Fibroblast of peridontal ligament (primary cell): ENCODE measurements around the gene NKAIN2.

Experiments used
- DNase-seq: peaks from one replicate; pipeline ENCODE4 v3.0.0-alpha.2; 2010; ENCODE audit errors: extremely low read depth

The NKAIN2 gene

GRCh38 chr6:124567401-124567800 is 763.7 kb downstream of the NKAIN2 start:
- DNase-seq = no peak

- no peak for DNase-seq
These were observed 770.3 kb downstream of the NKAIN2 start for GRCh38 chr6:124573953-124574352.

GRCh38 chr6:124577734-124578281 is 774.1 kb downstream of the NKAIN2 start:
- DNase-seq = no peak

GRCh38 chr6:124590001-124590400 is 786.3 kb downstream of the NKAIN2 start:
- no peak for DNase-seq

GRCh38 chr6:124599656-124600055 is 796.0 kb downstream of the NKAIN2 start:
- no peak for DNase-seq

GRCh38 chr6:124604719-124605118 is 801.1 kb downstream of the NKAIN2 start:
- no peak for DNase-seq

GRCh38 chr6:124607119-124607627 is 803.5 kb downstream of the NKAIN2 start:
- DNase-seq = no peak

GRCh38 chr6:124613031-124613430 is 809.4 kb downstream of the NKAIN2 start:
- no peak for DNase-seq

- no peak for DNase-seq
These were observed 818.7 kb downstream of the NKAIN2 start for GRCh38 chr6:124622351-124622750.

- DNase-seq = no peak
These were observed 830.0 kb downstream of the NKAIN2 start for GRCh38 chr6:124633655-124634054.

- DNase-seq = no peak
These were observed 836.8 kb downstream of the NKAIN2 start for GRCh38 chr6:124640432-124640831.

- DNase-seq = peak; percentile 41
These were observed 852.2 kb downstream of the NKAIN2 start for GRCh38 chr6:124655866-124656265.

GRCh38 chr6:124658053-124658452 is 854.4 kb downstream of the NKAIN2 start:
- no peak for DNase-seq

- no peak for DNase-seq
These were observed 855.8 kb downstream of the NKAIN2 start for GRCh38 chr6:124659427-124659826.

GRCh38 chr6:124660185-124660584 is 856.5 kb downstream of the NKAIN2 start:
- DNase-seq = no peak

- no peak for DNase-seq
These were observed 857.5 kb downstream of the NKAIN2 start for GRCh38 chr6:124661097-124661661.

- no peak for DNase-seq
These were observed 864.4 kb downstream of the NKAIN2 start for GRCh38 chr6:124668028-124668427.

GRCh38 chr6:124669713-124670480 is 866.2 kb downstream of the NKAIN2 start:
- DNase-seq = peak; percentile 59

- DNase-seq = no peak
These were observed 867.1 kb downstream of the NKAIN2 start for GRCh38 chr6:124670801-124671200.

GRCh38 chr6:124671324-124671723 is 867.7 kb downstream of the NKAIN2 start:
- no peak for DNase-seq

GRCh38 chr6:124674042-124674441 is 870.4 kb downstream of the NKAIN2 start:
- DNase-seq = no peak

- peak; percentile 73 for DNase-seq
These were observed 872.4 kb downstream of the NKAIN2 start for GRCh38 chr6:124676033-124676432.

- DNase-seq = no peak
These were observed 874.2 kb downstream of the NKAIN2 start for GRCh38 chr6:124677874-124678273.
